Neutrophil (primary cell): Measurements from ENCODE around the gene RNF10.
A peak's percentile ranks its signal among the peaks of the same experiment; 100 is the strongest.
"Not testable (repeated sequence)": the region's sequence is repeated elsewhere in the genome, so short reads cannot be mapped to it uniquely, and the experiment has no call there.

Experiments used
- H3K27ac ChIP-seq: fragments of 200-600 bp; sonication (generic); 2 replicates; pipeline ENCODE4 v1.5.1; 2016; ENCODE audit warnings: mild to moderate bottlenecking, moderate library complexity
- H3K27me3 ChIP-seq: fragments of 200-600 bp; sonication (generic); 2 replicates; pipeline ENCODE4 v1.6.0; 2016; ENCODE audit warnings: mild to moderate bottlenecking
- H3K36me3 ChIP-seq: fragments of 200-600 bp; sonication (generic); 2 replicates; pipeline ENCODE4 v1.5.1; 2017
- H3K4me1 ChIP-seq, 2 experiments: fragments of 200-600 bp in 1 of 2; sonication (generic) in 1 of 2; 1 replicate in 1 of 2; 2 replicates in 1 of 2; pipeline versions ENCODE4 v1.5.1 to v1.6.1; 2013 to 2016; ENCODE audit warnings: low read depth in 1 of 2, low read length in 1 of 2, mild to moderate bottlenecking in 1 of 2, moderate library complexity in 1 of 2; ENCODE audit not compliant: control insufficient read depth in 1 of 2, insufficient read depth in 1 of 2
- H3K4me3 ChIP-seq, 2 experiments: fragments of 200-600 bp in 1 of 2; sonication (generic) in 1 of 2; 1 replicate in 1 of 2; 2 replicates in 1 of 2; pipeline ENCODE4 v1.5.1; 2013 to 2016; ENCODE audit warnings: low read depth in 1 of 2, low read length in 1 of 2, mild to moderate bottlenecking in 1 of 2, moderate library complexity in 1 of 2
- H3K9me3 ChIP-seq: fragments of 200-600 bp; sonication (generic); 2 replicates; pipeline ENCODE4 v1.5.1; 2016
- TF ChIP-seq, protein P1 (sequence below): fragments of 200-600 bp; sonication (generic); IDR thresholded peaks from 2 replicates; pipeline ENCODE4 v1.5.1; 2016; ENCODE audit warnings: antibody characterized with exemption

The RNF10 gene

DNA sequence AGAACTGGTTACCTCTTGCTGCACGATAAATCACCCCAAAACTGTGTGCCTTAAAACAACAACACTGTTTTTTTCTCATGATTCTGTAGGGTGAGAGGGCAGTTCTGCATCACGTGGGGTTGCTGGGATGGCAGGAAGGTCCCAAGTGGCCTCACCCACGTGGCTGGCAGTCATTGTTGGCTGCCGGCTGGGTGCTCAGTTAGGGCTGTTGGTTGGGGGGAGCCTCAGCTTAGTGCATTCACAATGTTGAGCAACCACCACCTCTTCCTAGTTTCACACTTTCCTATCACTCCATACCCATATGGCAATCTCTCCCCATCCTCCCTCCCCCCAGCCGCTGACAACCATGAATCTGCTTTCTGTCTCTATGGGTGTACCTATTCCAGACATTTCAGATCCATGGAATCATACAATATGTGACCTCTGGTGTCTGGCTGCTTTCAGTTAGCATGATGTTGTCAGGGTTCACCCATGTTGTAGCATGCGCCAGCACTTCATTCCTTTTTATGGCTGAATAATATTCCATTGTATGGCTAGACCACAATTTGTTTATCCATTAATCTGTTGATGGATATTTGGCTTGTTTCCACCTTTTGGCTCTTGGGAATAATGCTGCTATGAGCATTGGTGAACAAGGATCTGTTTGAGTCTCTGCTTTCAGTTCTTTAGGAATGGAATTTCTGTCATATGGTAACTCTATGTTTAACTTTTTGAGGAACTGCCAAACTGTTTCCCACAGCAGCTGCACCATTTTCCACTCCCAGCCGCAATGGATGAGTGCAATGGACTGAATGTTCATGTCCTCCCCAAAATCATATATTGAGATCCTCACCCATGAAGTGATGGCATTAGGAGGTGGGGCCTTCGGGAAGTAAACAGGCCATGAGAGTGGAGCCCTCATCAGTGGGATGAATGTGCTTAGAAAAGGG lies 58.2 kb downstream of the RNF10 start:
- Histone ChIP-seq H3K36me3 (no peaks in the 10 kb centered on the region), H3K27me3 (no peaks in the 10 kb centered on the region), H3K9me3 (no peaks in the 10 kb centered on the region), H3K27ac (no peak overlapping the region), H3K4me3 (no peak overlapping the region), H3K4me1 (peaks cover 0 to 4% of the 10 kb centered on the region in 2 experiments)
- TF ChIP-seq, protein P1, sequence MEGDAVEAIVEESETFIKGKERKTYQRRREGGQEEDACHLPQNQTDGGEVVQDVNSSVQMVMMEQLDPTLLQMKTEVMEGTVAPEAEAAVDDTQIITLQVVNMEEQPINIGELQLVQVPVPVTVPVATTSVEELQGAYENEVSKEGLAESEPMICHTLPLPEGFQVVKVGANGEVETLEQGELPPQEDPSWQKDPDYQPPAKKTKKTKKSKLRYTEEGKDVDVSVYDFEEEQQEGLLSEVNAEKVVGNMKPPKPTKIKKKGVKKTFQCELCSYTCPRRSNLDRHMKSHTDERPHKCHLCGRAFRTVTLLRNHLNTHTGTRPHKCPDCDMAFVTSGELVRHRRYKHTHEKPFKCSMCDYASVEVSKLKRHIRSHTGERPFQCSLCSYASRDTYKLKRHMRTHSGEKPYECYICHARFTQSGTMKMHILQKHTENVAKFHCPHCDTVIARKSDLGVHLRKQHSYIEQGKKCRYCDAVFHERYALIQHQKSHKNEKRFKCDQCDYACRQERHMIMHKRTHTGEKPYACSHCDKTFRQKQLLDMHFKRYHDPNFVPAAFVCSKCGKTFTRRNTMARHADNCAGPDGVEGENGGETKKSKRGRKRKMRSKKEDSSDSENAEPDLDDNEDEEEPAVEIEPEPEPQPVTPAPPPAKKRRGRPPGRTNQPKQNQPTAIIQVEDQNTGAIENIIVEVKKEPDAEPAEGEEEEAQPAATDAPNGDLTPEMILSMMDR: no peak

DNA sequence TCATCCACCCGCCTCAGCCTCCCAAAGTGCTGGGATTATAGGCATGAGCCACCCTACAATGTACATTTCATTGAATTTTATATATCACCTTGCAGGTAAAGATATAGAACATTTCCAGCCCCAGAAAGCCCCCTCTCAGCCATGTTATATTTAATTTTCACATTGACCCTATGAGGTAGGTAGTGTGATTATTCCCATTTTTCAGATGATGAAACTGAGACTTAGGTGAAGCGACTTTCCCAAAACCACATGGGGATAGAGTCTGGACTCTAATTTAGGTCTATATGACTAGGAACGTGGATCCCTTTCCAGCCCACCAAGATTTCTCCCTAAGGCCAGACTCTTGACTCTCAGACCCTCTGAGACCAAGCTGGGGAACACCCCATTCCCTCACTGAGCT lies 62.7 kb downstream of the RNF10 start:
- no peaks in the 10 kb centered on the region for H3K36me3 ChIP-seq
- peaks cover 14 to 16% of the 10 kb centered on the region in 2 experiments for H3K4me1 ChIP-seq
- no peak overlapping the region for H3K27ac ChIP-seq
- H3K27me3 ChIP-seq: no peaks in the 10 kb centered on the region
- TF ChIP-seq, protein P1: no peak
- no peaks in the 10 kb centered on the region for H3K9me3 ChIP-seq
- H3K4me3 ChIP-seq: no peak overlapping the region

DNA sequence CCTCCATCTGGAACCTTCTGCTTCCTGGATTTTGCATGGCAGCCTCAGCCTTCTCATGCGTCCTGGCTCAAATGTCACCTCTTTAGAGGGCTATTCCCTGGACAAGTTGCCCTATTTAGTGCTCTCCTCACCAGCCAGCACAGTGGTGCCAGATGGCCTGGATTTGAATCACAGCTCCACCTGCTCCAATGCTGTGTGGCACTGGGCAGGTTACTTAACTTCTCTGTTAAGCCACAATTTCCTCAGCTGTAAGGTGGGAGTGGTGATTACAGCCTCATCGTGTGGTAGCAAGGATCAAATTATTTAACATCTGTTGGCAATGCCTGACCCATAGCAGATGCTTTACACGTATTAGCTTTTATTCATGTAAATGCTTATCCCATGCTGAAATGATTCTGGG lies 63.7 kb downstream of the RNF10 start:
- no peak overlapping the region for H3K27ac ChIP-seq

DNA sequence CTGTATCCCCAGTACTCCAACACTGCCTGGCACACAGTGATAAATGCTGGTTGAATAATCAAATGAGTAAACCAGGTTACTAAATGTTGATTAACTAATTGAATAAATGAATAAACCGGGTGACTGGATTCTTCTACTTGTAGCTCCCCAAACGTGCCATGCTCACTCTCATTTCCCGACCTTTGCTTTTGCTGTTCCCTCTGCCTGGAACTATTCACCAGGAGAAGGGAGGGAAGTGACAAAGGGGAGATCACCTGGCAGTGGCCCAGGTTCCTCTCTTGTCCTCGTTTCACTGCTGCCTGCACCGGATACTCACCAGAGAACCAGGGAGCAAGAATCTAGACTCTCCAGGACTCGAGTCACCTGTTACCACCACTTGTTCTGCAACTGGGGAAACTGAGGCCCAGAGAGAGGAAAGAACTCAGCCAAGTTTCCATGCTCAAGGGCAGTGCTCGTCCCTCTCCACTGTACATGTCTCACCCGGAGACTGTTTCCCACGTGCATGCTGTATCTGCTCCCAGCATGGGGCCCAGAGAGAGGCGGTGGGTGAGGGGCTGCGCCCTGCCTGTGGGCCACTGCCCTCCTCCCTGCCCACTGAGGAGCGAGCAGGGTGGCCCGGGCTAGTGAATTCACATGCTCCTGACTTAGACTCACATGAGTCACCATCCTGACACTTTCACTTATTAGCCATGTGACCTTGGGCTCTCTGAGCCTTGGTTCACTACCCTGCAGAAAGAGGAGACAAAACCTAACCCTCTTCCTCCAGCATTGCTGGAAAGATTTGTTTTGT lies 64.7 kb downstream of the RNF10 start:
- H3K27me3 ChIP-seq: no peaks in the 10 kb centered on the region
- H3K27ac ChIP-seq: no peak overlapping the region
- H3K36me3 ChIP-seq: no peaks in the 10 kb centered on the region
- peaks cover 24 to 26% of the 10 kb centered on the region in 2 experiments for H3K4me1 ChIP-seq
- TF ChIP-seq, protein P1: no peak
- no peaks in the 10 kb centered on the region for H3K9me3 ChIP-seq
- H3K4me3 ChIP-seq: no peak overlapping the region

More for the DNA sequence above, 63.7 kb downstream of the RNF10 start:
- Histone ChIP-seq H3K27me3 (no peaks in the 10 kb centered on the region), H3K4me3 (no peak overlapping the region), H3K9me3 (no peaks in the 10 kb centered on the region), H3K36me3 (no peaks in the 10 kb centered on the region), H3K4me1 (peaks cover 21 to 23% of the 10 kb centered on the region in 2 experiments)
- TF ChIP-seq, protein P1: no peak

DNA sequence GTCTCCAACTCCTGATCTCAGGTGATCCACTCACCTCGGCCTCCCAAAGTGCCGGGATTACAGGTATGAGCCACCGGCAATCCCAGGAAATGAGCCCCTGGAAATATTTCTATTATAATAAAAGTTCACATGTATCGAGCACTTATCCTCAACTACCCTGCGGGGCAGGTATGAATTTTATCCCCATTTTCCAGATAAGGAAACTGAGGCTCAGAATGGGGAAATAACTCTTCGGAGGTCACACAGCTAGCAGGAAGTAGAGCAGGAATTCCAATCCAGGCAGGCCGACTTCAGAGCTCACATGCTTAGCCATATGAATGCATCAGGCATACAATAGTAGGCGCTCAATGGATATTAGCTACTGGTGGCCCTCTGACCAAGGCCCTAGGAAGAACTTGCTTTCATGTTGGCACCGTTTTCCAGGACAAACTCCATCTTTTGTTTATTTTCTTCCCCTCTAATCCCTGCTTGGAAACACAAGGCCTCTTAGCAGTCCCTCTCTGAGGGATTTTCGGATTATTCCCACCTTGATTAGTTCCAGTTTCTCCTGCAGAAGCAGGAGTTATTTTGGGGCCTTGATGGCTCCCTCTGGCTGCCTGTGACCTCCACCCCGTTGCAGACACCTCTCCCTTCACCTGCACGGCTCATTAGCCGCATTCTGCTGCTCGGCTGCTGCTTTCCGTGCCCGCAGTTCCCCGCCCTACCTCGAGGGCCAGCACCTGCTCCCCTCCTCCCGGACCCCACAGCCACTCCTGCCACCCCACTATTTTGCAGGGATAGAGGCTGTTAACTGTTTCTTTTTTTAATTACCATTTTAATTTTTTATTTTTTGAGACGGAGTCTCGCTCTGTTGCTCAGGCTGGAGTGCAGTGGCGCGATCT lies 65.8 kb downstream of the RNF10 start:
- H3K9me3 ChIP-seq: no peaks in the 10 kb centered on the region
- TF ChIP-seq, protein P1: no peak
- no peaks in the 10 kb centered on the region for H3K27me3 ChIP-seq
- H3K27ac ChIP-seq: no peak overlapping the region
- H3K4me1 ChIP-seq: peaks cover 24 to 26% of the 10 kb centered on the region in 2 experiments
- H3K4me3 ChIP-seq: no peak overlapping the region
- H3K36me3 ChIP-seq: no peaks in the 10 kb centered on the region

DNA sequence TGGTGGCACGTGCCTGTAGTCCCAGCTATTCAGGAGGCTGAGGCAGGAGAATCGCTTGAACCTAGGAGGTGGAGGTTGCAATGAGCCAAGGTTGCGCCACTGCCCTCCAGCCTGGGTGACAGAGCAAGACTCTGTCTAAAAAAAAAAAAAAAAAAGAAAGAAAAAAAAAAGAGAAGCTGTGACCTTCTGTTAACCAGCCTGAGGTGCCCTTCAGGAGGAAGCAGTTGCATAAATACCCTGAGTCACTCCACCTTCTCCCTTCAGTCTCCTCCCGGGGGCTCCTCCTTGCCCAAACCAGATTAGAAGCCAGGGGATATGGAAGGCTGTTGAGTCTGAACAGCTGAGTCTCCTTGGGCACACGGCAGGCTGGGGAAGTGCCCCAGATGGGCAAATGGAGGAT lies 68.3 kb downstream of the RNF10 start:
- H3K4me3 ChIP-seq: peak overlapping the region; percentile 34 to 43
- not testable (repeated sequence) for H3K9me3 ChIP-seq, H3K27me3 ChIP-seq, H3K36me3 ChIP-seq
- H3K27ac ChIP-seq: peak overlapping the region; percentile 84
- H3K4me1 ChIP-seq: peaks cover 24 to 26% of the 10 kb centered on the region in 2 experiments
